Gastrocnemius medialis (tissue), 4 donors: Measurements from ENCODE around the gene SVOPL. TPM values are rescaled to one million over a fixed set of nuclear protein-coding genes. Genes with fewer than 3 reads are reported as not detected.

Source experiments
- ATAC-seq, 2 donors: fragments of 150-250 bp; one replicate each; pipeline ENCODE4 v1.9.1; 2016
- DNase-seq, 2 donors: peaks; one replicate each; pipeline ENCODE4 v3.0.0-alpha.2; 2019
- H3K27ac ChIP-seq, 4 donors: fragments of 200-600 bp; sonication (generic); 1 replicate in 1 of 4; 2 replicates in 3 of 4; pipeline ENCODE4 v1.5.1; 2016 to 2018; ENCODE audit warnings: mild to moderate bottlenecking in 2 of 4, moderate library complexity in 1 of 4
- H3K27me3 ChIP-seq, 3 donors: fragments of 200-600 bp; sonication (generic) in 2 of 3; 1 replicate in 1 of 3; 2 replicates in 2 of 3; pipeline versions ENCODE4 v1.5.1 to v1.6.0; 2016 to 2019; ENCODE audit warnings: mild to moderate bottlenecking in 1 of 3, moderate library complexity in 1 of 3
- H3K36me3 ChIP-seq, 2 donors: fragments of 200-600 bp; sonication (generic) in 1 of 2; one replicate each; pipeline ENCODE4 v1.5.1; 2017 to 2018
- H3K4me1 ChIP-seq, 2 donors: fragments of 200-600 bp; sonication (generic) in 1 of 2; one replicate each; pipeline ENCODE4 v1.5.1; 2016 to 2017; ENCODE audit warnings: mild to moderate bottlenecking in 2 of 2
- H3K4me3 ChIP-seq, 4 donors: fragments of 200-600 bp; sonication (generic) in 3 of 4; 1 replicate in 1 of 4; 2 replicates in 3 of 4; pipeline ENCODE4 v1.5.1; 2016 to 2019; ENCODE audit warnings: mild to moderate bottlenecking in 2 of 4
- H3K9me3 ChIP-seq, 3 donors: fragments of 200-600 bp; sonication (generic) in 2 of 3; 1 replicate in 1 of 3; 2 replicates in 2 of 3; pipeline ENCODE4 v1.5.1; 2016 to 2019
- CTCF ChIP-seq, 5 experiments: fragments of 450-650 bp in 3 of 5; fragments of 200-600 bp in 2 of 5; sonication (generic) in 2 of 5; IDR thresholded peaks in 4 of 5; conservative IDR thresholded peaks in 1 of 5; 1 replicate in 4 of 5; 2 replicates in 1 of 5; pipeline ENCODE4 v1.5.1; 2016 to 2019; ENCODE audit warnings: antibody characterized with exemption in 5 of 5, mild to moderate bottlenecking in 3 of 5, moderate library complexity in 3 of 5
- POLR2A ChIP-seq, 2 donors: fragments of 450-650 bp; IDR thresholded peaks; one replicate each; pipeline ENCODE4 v1.6.1; 2017; ENCODE audit warnings: antibody characterized with exemption in 2 of 2, mild to moderate bottlenecking in 2 of 2, moderate library complexity in 2 of 2
- in situ Hi-C, 4 donors: fragments of 200-750 bp; cut with MboI; loops; one replicate each; pipeline versions ENCODE4 v1.15.0 to v1.8.0; 2017; ENCODE audit warnings: low sequenced_read_pairs in 4 of 4
- intact Hi-C: fragments of 100-400 bp; cut with DNase I; formaldehyde crosslinking; loops from one replicate; pipeline ENCODE4 v1.15.1; 2023; ENCODE audit warnings: low total_unique reads
- total RNA-seq, 4 donors: library from RNA; depleted of rRNA; stranded (reverse); fragments of >200 nt; gene quantifications; one replicate each; pipeline versions ENCODE4 v1.1.0 to v1.2.3, GENCODE V29; 2016

The SVOPL gene, protein sequence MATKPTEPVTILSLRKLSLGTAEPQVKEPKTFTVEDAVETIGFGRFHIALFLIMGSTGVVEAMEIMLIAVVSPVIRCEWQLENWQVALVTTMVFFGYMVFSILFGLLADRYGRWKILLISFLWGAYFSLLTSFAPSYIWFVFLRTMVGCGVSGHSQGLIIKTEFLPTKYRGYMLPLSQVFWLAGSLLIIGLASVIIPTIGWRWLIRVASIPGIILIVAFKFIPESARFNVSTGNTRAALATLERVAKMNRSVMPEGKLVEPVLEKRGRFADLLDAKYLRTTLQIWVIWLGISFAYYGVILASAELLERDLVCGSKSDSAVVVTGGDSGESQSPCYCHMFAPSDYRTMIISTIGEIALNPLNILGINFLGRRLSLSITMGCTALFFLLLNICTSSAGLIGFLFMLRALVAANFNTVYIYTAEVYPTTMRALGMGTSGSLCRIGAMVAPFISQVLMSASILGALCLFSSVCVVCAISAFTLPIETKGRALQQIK
- total RNA-seq, result not detected

- intact Hi-C loops (no loop called here), in situ Hi-C loops (no loop called here)
- H3K36me3 ChIP-seq, result no peaks in the 10 kb centered on the region
- H3K4me3 ChIP-seq, result no peak within 1 kb of the TSS
- no peak within 1 kb of the TSS for H3K27ac ChIP-seq
- H3K9me3 ChIP-seq, result no peaks in the 10 kb centered on the region
- H3K27me3 ChIP-seq, result no peaks in the 10 kb centered on the region
- no peak for TF ChIP-seq CTCF (IDR thresholded peaks at IDR 0.05 in 4 of 5, conservative IDR thresholded peaks at IDR 0.05 in 1 of 5)
- no peak for TF ChIP-seq POLR2A (IDR thresholded peaks at IDR 0.05)
- H3K4me1 ChIP-seq, result no peaks in the 10 kb centered on the region
- no peak for ATAC-seq
- no peak for DNase-seq
Measured at GRCh38 chr7:138700857-138701536, at the start of gene SVOPL. Gene SVOPL (minus strand): TSS chr7:138701362. CDS start chr7:138679045, 22,317 bp downstream.

GRCh38 chr7:138750473-138750872, 49.3 kb upstream of the SVOPL start:
- intact Hi-C loops, result no loop called here
- ATAC-seq, result no peak

DNA sequence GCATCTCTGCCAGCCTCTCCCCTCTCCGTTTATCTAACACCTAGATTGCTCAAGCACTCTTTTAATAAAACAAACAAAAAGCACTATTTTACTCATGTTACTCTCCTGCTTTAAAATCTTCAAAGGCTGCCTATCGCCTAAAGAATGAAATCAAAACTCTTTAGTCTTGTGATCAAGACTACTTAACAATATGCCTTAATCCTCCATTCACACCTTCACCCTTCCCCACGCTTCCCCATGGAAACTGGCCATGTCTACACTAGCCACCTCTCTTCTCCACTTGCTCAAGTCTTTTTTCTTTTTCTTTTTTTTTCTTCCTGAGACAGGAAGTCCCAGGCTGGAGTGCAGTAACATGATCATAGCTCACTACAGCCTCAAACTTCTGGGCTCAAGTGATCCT, 48.8 kb upstream of the SVOPL start:
- intact Hi-C loops, result no loop called here

More at GRCh38 chr7:138750473-138750872, 49.3 kb upstream of the SVOPL start:
- Histone ChIP-seq H3K27me3 (no peaks in the 10 kb centered on the region), H3K9me3 (no peaks in the 10 kb centered on the region), H3K27ac (no peak overlapping the region), H3K36me3 (no peaks in the 10 kb centered on the region), H3K4me1 (no peaks in the 10 kb centered on the region), H3K4me3 (no peak overlapping the region)
- TF ChIP-seq CTCF (IDR thresholded peaks at IDR 0.05 in 4 of 5, conservative IDR thresholded peaks at IDR 0.05 in 1 of 5) (no peak), POLR2A (IDR thresholded peaks at IDR 0.05) (no peak)
- in situ Hi-C loops, result no loop called here
- DNase-seq, result no peak

DNA sequence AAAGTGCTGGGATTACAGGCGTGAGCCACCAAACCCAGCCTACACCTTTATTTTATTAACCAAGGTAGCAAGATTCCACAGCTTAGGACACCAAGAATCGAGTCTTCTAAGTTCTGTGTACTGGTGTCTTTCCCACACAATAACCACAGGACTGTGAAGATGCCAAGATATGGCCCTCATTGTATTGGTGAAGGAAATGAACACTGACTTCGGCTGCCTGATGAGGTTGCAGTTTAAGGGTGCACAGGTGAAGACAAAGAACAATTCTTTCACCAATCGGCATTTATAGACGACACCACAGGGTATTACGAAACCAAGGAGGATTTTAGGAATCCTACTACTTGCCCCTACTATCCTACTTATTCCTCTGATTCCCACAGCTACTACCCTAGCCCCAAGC, 47.5 kb upstream of the SVOPL start:
- Histone ChIP-seq H3K36me3 (no peaks in the 10 kb centered on the region), H3K9me3 (no peaks in the 10 kb centered on the region), H3K4me1 (no peaks in the 10 kb centered on the region), H3K27ac (no peak overlapping the region), H3K27me3 (no peaks in the 10 kb centered on the region), H3K4me3 (no peak overlapping the region)
- DNase-seq (no peak), ATAC-seq (no peak)
- in situ Hi-C loops, result loop anchor here in 2 of 4 donors (25.0 kb wide), 2 partner anchors 586 to 1136 kb away; no protein-coding TSS in a partner anchor
- intact Hi-C loops, result no loop called here
- TF ChIP-seq POLR2A (IDR thresholded peaks at IDR 0.05) (no peak), CTCF (IDR thresholded peaks at IDR 0.05 in 4 of 5, conservative IDR thresholded peaks at IDR 0.05 in 1 of 5) (no peak)

More for the DNA sequence above, 48.8 kb upstream of the SVOPL start:
- Histone ChIP-seq H3K36me3 (no peaks in the 10 kb centered on the region), H3K27me3 (no peaks in the 10 kb centered on the region), H3K27ac (no peak overlapping the region), H3K4me3 (no peak overlapping the region), H3K9me3 (no peaks in the 10 kb centered on the region), H3K4me1 (no peaks in the 10 kb centered on the region)
- no peak for DNase-seq
- TF ChIP-seq POLR2A (IDR thresholded peaks at IDR 0.05) (no peak), CTCF (IDR thresholded peaks at IDR 0.05 in 4 of 5, conservative IDR thresholded peaks at IDR 0.05 in 1 of 5) (no peak)
- no peak for ATAC-seq
- in situ Hi-C loops, result loop anchor here in 2 of 4 donors (25.0 kb wide), 2 partner anchors 588 to 1138 kb away; no protein-coding TSS in a partner anchor
